Measurements from ENCODE around the gene DRD2.
A peak's percentile ranks its signal among the peaks of the same experiment; 100 is the strongest.
"Not testable (repeated sequence)": the region's sequence is repeated elsewhere in the genome, so short reads cannot be mapped to it uniquely, and the experiment has no call there.

The DRD2 gene

GRCh38 chr11:113475160-113475761 lies at the start of gene DRD2:
Gene DRD2 (minus strand): TSS chr11:113475398. CDS start chr11:113424651, 50,747 bp downstream.
- DNase-seq (ENCODE audit: low read depth), result no peak
- H3K4me3 ChIP-seq (ENCODE audit: low read depth, low read length), result peak within 1 kb of the TSS; percentile 28
- in situ Hi-C loops (cut with HindIII; ENCODE audit: low sequenced_read_pairs), result no loop called here
- TF ChIP-seq, protein P1, sequence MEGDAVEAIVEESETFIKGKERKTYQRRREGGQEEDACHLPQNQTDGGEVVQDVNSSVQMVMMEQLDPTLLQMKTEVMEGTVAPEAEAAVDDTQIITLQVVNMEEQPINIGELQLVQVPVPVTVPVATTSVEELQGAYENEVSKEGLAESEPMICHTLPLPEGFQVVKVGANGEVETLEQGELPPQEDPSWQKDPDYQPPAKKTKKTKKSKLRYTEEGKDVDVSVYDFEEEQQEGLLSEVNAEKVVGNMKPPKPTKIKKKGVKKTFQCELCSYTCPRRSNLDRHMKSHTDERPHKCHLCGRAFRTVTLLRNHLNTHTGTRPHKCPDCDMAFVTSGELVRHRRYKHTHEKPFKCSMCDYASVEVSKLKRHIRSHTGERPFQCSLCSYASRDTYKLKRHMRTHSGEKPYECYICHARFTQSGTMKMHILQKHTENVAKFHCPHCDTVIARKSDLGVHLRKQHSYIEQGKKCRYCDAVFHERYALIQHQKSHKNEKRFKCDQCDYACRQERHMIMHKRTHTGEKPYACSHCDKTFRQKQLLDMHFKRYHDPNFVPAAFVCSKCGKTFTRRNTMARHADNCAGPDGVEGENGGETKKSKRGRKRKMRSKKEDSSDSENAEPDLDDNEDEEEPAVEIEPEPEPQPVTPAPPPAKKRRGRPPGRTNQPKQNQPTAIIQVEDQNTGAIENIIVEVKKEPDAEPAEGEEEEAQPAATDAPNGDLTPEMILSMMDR (IDR thresholded peaks at IDR 0.05; ENCODE audit: low read depth, low read length, missing control alignments), result no peak

DNA sequence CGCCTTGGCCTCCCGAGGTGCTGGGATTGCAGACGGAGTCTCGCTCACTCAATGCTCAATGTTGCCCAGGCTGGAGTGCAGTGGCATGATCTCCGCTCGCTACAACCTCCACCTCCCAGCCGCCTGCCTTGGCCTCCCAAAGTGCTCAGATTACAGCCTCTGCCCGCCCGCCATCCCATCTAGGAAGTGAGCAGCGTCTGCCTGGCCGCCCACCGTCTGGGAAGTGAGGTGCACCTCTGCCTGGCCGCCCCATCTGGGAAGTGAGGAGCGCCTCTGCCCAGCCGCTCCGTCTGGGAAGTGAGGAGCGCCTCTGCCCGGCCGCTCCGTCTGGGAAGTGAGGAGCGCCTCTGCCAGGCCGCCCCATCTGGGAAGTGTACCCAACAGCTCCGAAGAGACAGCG lies 48.7 kb upstream of the DRD2 start:
- not testable (repeated sequence) for H3K4me3 ChIP-seq (ENCODE audit: low read depth, low read length); DNase-seq (ENCODE audit: low read depth)
- in situ Hi-C loops (cut with HindIII; ENCODE audit: low sequenced_read_pairs), result loop anchor here (25.0 kb wide), 1 partner anchor 187 kb away; no protein-coding TSS in a partner anchor

- no peak for DNase-seq (ENCODE audit: low read depth)
- in situ Hi-C loops (cut with HindIII; ENCODE audit: low sequenced_read_pairs), result loop anchor here (25.0 kb wide), 1 partner anchor 185 kb away; no protein-coding TSS in a partner anchor
- TF ChIP-seq, protein P1 (IDR thresholded peaks at IDR 0.05; ENCODE audit: low read depth, low read length, missing control alignments), result no peak
- H3K4me3 ChIP-seq (ENCODE audit: low read depth, low read length), result no peak overlapping the region
Observed at GRCh38 chr11:113521737-113522517, 46.7 kb upstream of the DRD2 start.

GRCh38 chr11:113519989-113520613 lies 44.9 kb upstream of the DRD2 start:
- H3K4me3 ChIP-seq (ENCODE audit: low read depth, low read length), result no peak overlapping the region
- TF ChIP-seq, protein P1 (IDR thresholded peaks at IDR 0.05; ENCODE audit: low read depth, low read length, missing control alignments), result no peak
- no peak for DNase-seq (ENCODE audit: low read depth)
- in situ Hi-C loops (cut with HindIII; ENCODE audit: low sequenced_read_pairs), result loop anchor here (25.0 kb wide), 1 partner anchor 183 kb away; no protein-coding TSS in a partner anchor

DNA sequence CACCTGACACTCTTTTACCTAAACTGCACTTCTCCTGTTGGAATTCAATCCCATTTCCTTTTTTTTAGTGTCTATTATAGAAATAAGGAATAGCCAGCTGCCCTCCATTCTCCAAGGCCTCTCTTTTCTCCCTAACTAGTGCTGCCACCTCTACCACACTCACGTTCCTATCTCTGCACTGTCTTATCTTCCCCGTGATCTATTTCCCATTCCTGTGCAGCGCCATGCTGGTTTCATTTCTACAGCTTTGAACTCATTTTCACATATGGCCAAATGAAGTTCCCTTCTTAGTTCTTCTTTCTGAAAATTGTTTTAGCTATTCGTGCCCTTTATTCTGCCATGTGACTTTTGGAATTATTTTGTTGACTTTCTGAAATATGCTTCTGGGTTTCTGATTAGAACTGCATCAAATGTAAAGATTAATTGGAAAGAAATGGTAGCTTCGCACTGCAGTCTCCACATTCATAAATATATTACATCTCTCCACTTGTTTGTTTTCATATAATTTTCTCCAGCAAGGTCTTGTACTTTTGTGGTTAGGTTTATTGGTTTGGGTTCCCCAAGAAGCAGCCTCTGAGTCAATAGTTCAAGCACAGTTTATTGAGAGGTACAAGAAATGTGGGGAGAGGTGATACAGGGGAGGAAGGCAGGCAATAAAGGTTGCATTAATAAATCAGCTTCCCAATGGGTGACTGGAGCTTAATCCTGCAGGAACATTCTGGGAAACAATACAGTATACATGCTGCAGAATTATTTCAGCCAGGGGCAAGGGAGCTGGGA lies 43.7 kb upstream of the DRD2 start:
- TF ChIP-seq, protein P1 (IDR thresholded peaks at IDR 0.05; ENCODE audit: low read depth, low read length, missing control alignments), result no peak
- DNase-seq (ENCODE audit: low read depth), result no peak
- in situ Hi-C loops (cut with HindIII; ENCODE audit: low sequenced_read_pairs), result loop anchor here (25.0 kb wide), 1 partner anchor 182 kb away; no protein-coding TSS in a partner anchor
- H3K4me3 ChIP-seq (ENCODE audit: low read depth, low read length), result no peak overlapping the region

- in situ Hi-C loops (cut with HindIII; ENCODE audit: low sequenced_read_pairs), result loop anchor here (25.0 kb wide), 1 partner anchor 180 kb away; no protein-coding TSS in a partner anchor
- no peak for DNase-seq (ENCODE audit: low read depth)
- TF ChIP-seq, protein P1 (IDR thresholded peaks at IDR 0.05; ENCODE audit: low read depth, low read length, missing control alignments), result no peak
- H3K4me3 ChIP-seq (ENCODE audit: low read depth, low read length), result no peak overlapping the region
Observed at GRCh38 chr11:113517361-113517760, 42.2 kb upstream of the DRD2 start.
